PFSK-1 (cell line): ENCODE data around the gene VANGL1.

Experiments used
- FOXP2 ChIP-seq: optimal IDR thresholded peaks from 2 replicates; pipeline ENCODE3; 2011; ENCODE audit warnings: borderline replicate concordance, control low read depth, inconsistent platforms; ENCODE audit not compliant: insufficient read depth; ENCODE audit errors: extremely low read length, extremely low read depth
- POLR2AphosphoS5 ChIP-seq: IDR thresholded peaks from 2 replicates; pipeline ENCODE4 v1.6.1; 2012; ENCODE audit warnings: low read depth, mild to moderate bottlenecking, control low read depth, low read length, moderate library complexity
- REST ChIP-seq, 2 experiments: IDR thresholded peaks; 2 replicates each; pipeline versions ENCODE4 v1.6.1 to v1.8.0; 2011 to 2012; ENCODE audit warnings: low read depth in 2 of 2, low read length in 2 of 2, control low read depth in 1 of 2, inconsistent platforms in 1 of 2, mild to moderate bottlenecking in 1 of 2, moderate library complexity in 1 of 2; ENCODE audit not compliant: insufficient read depth in 1 of 2
- TAF1 ChIP-seq: IDR thresholded peaks from 2 replicates; pipeline ENCODE4 v1.6.1; 2012; ENCODE audit warnings: low read length, control low read depth, borderline replicate concordance; ENCODE audit not compliant: insufficient read depth

- TF ChIP-seq REST (IDR thresholded peaks at IDR 0.05; ENCODE audit: insufficient read depth in 1 of 2, low read depth in 2 of 2, low read length in 2 of 2), result no peak
- no peak for TF ChIP-seq POLR2AphosphoS5
- no peak for TF ChIP-seq TAF1
- TF ChIP-seq FOXP2, result no peak
Observed at GRCh38 chr1:115647919-115648650, 6.3 kb downstream of the VANGL1 start.
